H54 (cell line): Measurements from ENCODE around the gene C17orf107.
"Not testable (repeated sequence)": the region's sequence is repeated elsewhere in the genome, so short reads cannot be mapped to it uniquely, and the experiment has no call there.

Experiments used
- DNase-seq: peaks from one replicate; pipeline ENCODE4 v3.0.0; 2011; ENCODE audit warnings: low spot score, mixed read lengths; ENCODE audit not compliant: insufficient read length
- FAIRE-seq: peaks from 3 replicates; lab custom pipeline; 2011; peaks lifted over from hg19 to GRCh38; lab: Jason Lieb, UNC
- POLR2A ChIP-seq: IDR thresholded peaks from 2 replicates; pipeline ENCODE4 v1.6.1; 2011; ENCODE audit warnings: low read depth, mild to moderate bottlenecking, low read length

The C17orf107 gene

DNA sequence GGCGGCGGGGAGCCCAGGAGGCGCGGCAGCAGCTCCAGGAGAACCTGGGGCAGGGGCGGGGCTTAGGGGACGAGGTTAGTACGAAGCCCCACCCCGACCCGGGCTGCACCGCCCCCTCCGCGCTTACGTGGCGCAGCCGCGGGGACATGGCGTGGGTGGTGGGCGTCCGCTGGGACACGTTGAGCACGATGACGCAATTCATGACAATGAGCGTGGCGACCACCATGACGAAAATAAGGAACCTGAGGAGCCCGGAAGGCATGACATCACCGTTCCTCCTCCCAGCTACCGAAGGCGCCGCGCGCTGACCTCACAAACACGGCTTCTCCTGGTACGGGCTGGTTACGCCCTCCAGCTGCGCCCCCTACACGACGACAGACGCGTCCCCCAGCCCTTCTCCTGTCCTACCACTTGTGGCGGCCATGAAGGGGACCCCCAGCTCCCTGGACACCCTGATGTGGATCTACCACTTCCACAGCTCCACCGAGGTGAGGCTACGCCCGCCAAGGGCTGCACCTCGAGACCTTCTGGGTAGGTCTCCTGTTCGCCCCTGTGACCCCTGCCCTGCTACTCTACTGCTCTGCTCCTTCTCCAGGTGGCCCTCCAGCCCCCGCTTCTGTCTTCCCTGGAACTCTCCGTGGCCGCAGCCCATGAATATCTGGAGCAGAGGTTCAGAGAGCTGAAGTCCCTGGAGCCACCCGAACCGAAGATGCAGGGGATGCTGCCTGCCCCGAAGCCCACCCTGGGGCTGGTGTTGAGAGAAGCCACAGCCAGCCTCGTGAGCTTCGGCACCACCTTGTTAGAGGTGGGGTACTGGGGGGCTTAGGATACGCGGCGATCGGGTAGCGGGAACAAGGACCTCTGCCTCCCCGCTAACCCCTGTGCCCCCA, at the start of gene C17orf107:
Gene C17orf107, plus strand, starts transcription at position 196 of the 890 bp plus-strand sequence. Its CDS starts 227 bp downstream, at position 423.
- DNase-seq (no peak), FAIRE-seq (no peak)
- TF ChIP-seq POLR2A, result no peak

DNA sequence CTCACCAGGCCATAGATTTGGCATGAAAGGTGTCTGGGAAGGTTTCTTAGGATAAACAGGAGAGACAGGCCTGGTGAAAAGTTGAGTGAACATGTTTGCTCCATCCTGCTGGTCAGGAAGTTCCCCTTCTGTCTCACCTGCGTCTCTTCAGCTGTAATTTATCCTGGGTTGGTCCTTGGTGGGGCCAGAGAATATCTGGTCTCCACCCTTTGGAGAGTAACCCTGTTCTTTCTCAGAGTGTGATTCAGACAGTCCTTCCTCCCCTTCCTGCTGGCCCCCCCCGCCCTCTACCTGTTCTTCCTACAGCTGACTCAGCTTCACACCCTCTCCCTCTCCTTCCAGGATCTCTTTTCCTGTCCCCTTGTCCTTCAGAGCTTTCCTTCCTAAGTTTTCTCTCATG, 49.1 kb upstream of the C17orf107 start:
- TF ChIP-seq POLR2A, result no peak
- FAIRE-seq (no peak), DNase-seq (no peak)

DNA sequence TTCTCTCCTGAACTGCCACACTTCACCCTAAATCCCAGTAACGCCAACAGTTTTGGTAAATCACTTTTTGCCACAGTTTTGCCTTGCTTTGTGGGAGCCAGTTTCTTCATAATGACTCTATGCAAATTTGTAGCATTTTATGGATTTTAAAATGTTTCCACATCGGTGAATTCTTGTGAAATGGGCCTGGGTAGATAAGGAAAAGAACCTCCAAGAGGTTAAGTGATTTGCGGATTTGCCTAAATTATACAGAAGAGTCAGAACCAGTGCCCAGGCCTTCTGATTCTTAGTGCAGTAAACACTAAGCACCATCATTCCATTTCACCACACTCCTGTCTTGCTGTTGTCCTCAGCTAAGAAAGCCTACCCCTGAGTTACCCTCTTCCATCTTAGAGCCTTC, 48.3 kb upstream of the C17orf107 start:
- no peak for DNase-seq
- no peak for FAIRE-seq
- TF ChIP-seq POLR2A, result no peak

DNA sequence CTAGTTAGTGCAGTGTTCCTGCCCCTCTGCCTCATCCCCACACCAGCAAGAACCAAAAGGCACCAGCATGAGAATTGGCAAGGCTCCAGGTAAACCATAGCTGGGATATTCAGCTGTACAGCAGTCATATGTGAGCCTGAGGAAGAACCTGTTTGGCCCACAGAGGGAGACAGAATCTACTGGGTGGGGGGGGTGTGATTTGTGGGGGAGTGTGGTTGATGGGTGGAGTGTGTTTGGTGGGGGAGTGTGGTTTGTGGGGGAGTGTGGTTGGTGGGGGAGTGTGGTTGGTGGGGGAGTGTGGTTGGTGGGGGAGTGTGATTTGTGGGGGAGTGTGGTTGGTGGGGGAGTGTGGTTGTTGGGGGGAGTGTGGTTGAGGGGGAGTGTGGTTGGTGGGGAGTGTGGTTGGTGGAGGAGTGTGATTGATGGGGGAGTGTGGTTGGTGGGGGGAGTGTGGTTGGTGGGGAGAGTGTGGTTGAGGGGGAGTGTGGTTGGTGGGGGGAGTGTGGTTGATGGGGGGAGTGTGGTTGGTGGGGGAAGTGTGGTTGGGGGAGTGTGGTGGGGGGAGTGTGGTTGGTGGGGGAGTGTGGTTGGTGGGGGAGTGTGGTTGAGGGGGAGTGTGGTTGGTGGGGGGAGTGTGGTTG, 46.6 kb upstream of the C17orf107 start:
- FAIRE-seq (no peak), DNase-seq (no peak)
- no peak for TF ChIP-seq POLR2A

DNA sequence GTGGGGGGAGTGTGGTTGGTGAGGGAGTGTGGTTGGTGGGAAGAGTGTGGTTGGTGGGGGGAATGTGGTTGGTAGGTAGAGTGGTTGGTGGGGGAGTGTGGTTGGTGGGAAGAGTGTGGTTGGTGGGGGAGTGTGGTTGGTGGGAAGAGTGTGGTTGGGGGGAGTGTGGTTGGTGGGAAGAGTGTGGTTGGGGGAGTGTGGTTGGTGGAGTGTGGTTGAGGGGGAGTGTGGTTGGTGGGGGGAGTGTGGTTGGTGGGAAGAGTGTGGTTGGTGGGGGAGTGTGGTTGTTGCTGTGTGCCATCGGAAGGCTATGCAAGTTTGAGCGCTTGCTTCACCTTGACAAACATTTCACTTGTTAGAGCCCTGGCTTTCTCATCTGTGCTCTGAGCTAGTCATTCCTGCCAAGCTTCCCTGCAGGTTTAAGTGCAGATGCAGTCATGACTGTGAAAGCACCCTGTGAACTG, 46.1 kb upstream of the C17orf107 start:
- no peak for DNase-seq
- TF ChIP-seq POLR2A, result no peak
- FAIRE-seq, result no peak

DNA sequence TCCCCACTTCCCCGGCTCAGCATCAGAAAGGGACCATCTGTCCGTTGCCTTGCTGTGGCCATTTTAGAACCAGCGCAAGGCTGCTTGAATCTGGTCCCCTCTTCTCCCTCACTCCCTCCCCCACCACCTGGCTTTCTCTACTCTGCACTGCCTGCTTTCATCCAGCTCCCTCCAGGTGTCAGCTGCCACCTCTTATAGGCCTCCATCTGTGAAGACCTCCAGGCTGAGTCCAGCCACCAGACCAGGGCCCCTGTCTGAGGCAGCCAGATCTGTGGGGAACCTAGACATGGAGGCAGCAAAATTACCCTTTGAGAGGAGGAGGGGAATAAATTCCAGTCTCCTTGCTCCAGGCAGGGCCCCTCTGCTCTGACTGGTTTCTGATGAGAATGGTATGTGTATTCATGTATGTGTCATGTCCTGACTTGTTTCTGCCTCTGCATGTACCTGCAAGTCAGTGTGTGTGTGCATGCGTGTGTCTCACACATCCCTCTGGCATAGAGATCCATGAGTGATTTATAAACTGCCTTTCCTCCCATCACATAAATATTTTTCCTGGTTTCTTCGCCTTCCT, 45.1 kb upstream of the C17orf107 start:
- FAIRE-seq (no peak), DNase-seq (no peak)
- no peak for TF ChIP-seq POLR2A

DNA sequence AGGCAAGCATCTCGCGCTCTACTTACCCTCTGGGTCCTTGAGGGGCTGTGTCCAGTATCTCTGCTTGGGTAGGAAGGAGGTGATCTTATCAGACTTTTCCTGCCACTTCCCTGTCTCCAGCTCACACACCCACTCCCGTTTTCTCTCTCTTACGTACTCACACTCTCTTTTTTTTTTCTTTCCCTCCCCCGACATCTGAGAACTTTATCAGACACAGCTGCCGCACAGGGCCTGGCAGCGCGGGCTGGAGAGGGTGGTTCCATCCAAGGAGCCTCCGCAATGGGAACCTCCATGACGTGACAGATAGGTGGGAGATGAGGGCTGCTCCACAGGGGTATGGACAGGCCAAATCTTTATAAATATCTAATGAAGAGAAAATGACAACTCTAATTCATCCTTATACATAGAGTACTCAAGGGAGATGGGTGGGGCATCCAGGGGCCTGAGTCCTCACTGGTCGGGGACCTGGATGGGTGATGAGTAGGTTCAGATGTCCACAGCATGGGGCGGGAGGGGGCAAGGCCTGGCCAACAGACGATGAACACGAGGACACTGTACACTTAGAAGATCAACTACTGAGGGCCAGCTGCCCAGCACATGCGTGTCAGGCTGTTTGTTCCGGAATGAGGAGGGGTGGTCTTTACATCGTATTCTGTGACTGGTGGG, 42.9 kb upstream of the C17orf107 start:
- no peak for TF ChIP-seq POLR2A
- FAIRE-seq (no peak), DNase-seq (no peak)

DNA sequence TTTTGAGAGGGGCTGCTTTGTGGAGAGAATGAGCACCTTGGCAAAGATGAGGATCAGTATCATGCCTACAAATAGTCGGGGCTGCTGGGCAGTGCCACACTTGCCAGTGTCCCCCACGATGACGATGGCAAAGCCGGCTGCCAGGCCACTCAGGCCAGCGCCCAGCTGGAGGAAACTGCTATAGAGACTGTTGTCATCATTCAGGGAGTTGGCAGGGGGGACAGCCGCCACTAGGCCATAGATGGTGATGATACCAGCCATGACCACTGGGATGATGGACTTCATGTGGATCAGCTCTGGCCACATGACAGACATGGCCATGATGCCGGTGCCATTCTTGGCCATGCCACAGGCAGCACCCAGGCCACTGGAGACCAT, 42.4 kb upstream of the C17orf107 start:
- FAIRE-seq, result no peak
- no peak for TF ChIP-seq POLR2A

DNA sequence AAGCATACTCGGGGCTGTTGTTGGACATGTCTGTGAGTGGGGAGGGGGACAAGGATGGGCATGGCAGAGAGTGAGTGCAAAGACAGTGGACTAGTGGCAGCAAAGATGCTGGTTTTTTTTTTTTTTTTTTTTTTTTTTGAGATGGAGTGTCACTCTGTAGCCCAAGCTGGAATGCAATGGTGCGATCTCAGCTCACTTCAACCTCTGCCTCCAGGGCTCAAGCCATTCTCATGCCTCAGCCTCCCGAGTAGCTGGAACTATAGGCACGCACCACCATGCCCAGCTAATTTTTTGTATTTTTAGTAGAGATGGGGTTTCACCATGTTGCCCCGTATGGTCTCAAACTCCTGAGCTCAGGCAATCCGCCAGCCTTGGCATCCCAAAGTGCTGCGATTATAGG, 42.0 kb upstream of the C17orf107 start:
- DNase-seq, FAIRE-seq: not testable (repeated sequence)

More for the DNA sequence above, 42.4 kb upstream of the C17orf107 start:
- DNase-seq, result no peak

DNA sequence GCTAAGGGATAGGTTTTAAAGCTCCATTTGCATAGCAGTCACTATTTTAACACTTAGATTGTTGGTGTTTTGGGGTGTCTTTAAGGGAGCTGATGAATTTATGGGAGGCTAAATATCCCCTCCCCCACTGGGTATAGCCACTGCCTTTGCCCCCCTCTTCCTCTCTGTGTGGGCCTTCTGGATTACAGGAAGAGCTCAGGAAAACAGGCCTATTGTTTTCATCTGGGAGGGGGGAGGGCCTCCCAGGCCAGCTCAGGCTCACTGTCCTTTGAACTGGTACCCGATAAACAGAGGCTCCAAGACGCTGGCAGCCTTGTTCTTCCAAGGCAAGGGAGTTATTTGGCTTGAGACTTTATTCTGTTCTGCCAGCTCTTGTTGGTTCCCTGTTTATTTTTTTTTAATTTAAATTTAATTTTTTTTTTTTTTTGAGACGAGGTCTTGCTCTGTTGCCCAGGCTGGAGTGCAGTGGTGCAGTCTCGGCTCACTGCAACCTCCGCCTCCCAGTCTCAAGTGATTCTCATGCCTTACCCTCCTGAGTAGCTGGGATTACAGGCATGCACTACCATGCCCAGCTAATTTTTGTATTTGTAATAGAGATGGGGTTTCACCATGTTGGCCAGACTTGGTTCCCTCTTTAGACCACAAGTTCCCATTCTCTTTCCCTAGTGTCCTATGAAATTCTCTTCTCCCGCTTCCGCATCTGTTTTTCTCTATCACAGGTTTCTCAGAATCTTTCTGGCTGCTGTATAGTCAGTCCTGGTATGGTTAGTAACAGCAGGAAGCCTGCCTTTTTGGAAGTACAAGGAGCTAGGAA, 41.1 kb upstream of the C17orf107 start:
- no peak for DNase-seq
- FAIRE-seq, result no peak
- TF ChIP-seq POLR2A, result no peak

DNA sequence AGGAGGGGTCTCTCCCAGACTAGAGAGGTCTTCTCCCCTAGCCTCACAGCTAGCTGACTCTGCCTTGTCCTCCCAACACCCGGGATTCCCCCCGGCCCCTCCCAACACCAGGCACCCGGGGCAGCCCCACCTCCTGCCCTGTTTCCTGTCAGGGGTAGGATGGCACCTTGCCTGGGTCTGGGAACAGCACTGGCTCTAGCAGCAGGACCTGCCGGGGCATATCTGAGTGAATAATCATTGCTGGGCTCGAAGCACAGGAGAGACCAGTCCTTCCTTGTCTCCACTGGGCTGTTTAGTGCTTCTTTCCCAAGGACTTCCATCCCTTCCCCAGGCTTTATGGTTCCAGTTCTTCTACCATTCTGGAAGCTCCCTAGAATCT, 40.5 kb upstream of the C17orf107 start:
- TF ChIP-seq POLR2A, result no peak
- peak; percentile 80 for DNase-seq
- peak; percentile 30 for FAIRE-seq

DNA sequence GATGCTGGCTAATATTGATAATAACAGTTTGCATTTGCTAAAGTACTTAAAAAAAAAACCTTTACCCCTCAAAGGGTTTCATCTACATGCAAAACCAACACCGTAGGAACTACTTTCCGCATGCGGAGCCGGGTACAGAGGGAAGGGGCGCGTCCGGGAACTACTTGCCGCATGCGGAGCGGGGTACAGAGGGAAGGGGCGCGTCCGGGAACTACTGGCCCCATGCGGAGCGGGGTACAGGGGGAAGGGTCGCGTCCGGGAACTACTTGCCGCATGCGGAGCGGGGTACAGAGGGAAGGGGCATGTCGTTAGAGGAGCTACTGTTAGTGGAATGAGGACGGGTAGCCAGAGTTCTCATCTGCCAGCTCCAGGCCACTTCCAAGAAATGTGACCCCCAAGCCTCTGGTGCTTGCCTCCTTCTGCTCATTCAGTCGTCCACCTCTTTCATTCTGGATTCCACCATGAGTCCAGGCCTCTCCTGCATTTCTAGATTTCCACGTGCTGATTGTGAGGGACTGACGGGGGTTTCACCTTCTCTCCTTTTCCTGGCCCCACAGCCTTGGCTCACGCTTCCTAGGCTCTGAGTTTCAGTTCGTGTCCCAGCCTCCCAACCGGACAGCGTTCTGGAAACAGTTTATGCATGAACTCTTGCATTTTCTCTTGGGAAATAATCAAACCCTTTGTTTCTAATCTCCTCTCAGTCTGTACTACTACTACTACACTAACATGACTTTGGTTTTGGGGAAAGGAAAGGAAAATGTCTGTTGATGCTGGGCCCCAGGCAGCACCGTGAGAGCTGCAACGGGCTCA, 39.3 kb upstream of the C17orf107 start:
- no peak for DNase-seq
- no peak for TF ChIP-seq POLR2A
- no peak for FAIRE-seq

DNA sequence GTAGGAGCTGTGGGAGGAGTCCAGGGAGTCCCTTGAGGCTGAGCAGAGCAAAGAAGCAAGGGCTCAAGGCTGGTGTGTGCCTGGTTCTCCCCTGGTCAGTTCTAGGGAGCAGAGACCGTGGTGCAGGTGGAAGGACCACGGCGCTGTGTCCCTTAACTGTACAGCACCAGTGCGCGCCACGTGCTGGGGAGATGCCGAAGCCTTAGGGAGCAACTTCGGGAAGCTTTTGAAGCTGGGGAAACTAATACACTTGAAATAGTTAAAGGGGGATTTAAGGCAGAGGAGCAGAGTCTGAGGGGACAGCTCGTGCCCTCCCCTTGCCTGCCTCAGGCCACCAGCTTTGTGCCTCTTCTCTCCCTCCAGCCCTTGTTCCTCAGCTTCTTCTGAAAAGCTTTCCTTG, 38.7 kb upstream of the C17orf107 start:
- no peak for TF ChIP-seq POLR2A
- FAIRE-seq (no peak), DNase-seq (no peak)
